ENCODE measurements around the gene POLR2B. TPM values are rescaled to one million over a fixed set of nuclear protein-coding genes. Genes with fewer than 3 reads are reported as not detected.
"Not testable (repeated sequence)": the region's sequence is repeated elsewhere in the genome, so short reads cannot be mapped to it uniquely, and the experiment has no call there.

POLR2B gene
- total and polyA plus RNA-seq, 9 donors, result 31.8 to 79.4 (median 62.3) TPM

- Histone ChIP-seq H3K27me3 (no peaks in the 10 kb centered on the region), H3K36me3 (no peaks in the 10 kb centered on the region), H3K4me3 (no peak overlapping the region), H3K9me3 (no peaks in the 10 kb centered on the region), H3K4me1 (ENCODE audit: insufficient read depth) (peaks cover 11% of the 10 kb centered on the region), H3K27ac (no peak overlapping the region)
- intact Hi-C loops (cut with DNase I), result no loop called here
- DNase-seq, result no peak
- 73 to 79% (median 75%) methylated on average over 14 of the region's 14 CpGs for WGBS, 3 donors
- no peak for TF ChIP-seq EP300 (IDR thresholded peaks at IDR 0.05)
- TF ChIP-seq POLR2A (IDR thresholded peaks at IDR 0.05), result no peak
- no peak for TF ChIP-seq CTCF (IDR thresholded peaks at IDR 0.05)
Observed at GRCh38 chr4:57055886-57056285, 77.2 kb downstream of the POLR2B start.

- Histone ChIP-seq H3K4me1 (ENCODE audit: insufficient read depth) (peaks cover 24% of the 10 kb centered on the region), H3K4me3 (no peak overlapping the region), H3K36me3 (no peaks in the 10 kb centered on the region), H3K9me3 (no peaks in the 10 kb centered on the region), H3K27ac (no peak overlapping the region), H3K27me3 (no peaks in the 10 kb centered on the region)
- TF ChIP-seq EP300 (IDR thresholded peaks at IDR 0.05) (no peak), CTCF (IDR thresholded peaks at IDR 0.05) (no peak), POLR2A (IDR thresholded peaks at IDR 0.05) (no peak)
- DNase-seq, result no peak
- intact Hi-C loops (cut with DNase I), result loop anchor here in 1 of 4 donors (5.0 kb wide), 1 partner anchor 47 kb away; no protein-coding TSS in a partner anchor
- 20 to 28% (median 21%) methylated on average over 6 of the region's 6 CpGs for WGBS, 3 donors
Observed at GRCh38 chr4:57059890-57060716, 81.4 kb downstream of the POLR2B start.

GRCh38 chr4:57060717-57061067, 82.0 kb downstream of the POLR2B start:
- H3K4me3 ChIP-seq, H3K36me3 ChIP-seq, H3K27me3 ChIP-seq, H3K27ac ChIP-seq, H3K9me3 ChIP-seq, DNase-seq: not testable (repeated sequence)
- H3K4me1 ChIP-seq (ENCODE audit: insufficient read depth), result peaks cover 26% of the 10 kb centered on the region
- 63 to 69% (median 68%) methylated on average over 6 of the region's 6 CpGs for WGBS, 3 donors
- intact Hi-C loops (cut with DNase I), result loop anchor here in 1 of 4 donors (5.0 kb wide), 1 partner anchor 47 kb away; no protein-coding TSS in a partner anchor

- no peaks in the 10 kb centered on the region for H3K27me3 ChIP-seq
- H3K36me3 ChIP-seq, result no peaks in the 10 kb centered on the region
- 35 to 42% (median 42%) methylated on average over 5 of the region's 5 CpGs for WGBS, 3 donors
- TF ChIP-seq EP300 (IDR thresholded peaks at IDR 0.05), result no peak
- TF ChIP-seq CTCF (IDR thresholded peaks at IDR 0.05), result no peak
- no peak for TF ChIP-seq POLR2A (IDR thresholded peaks at IDR 0.05)
- no peak overlapping the region for H3K4me3 ChIP-seq
- intact Hi-C loops (cut with DNase I), result loop anchor here in 1 of 4 donors (5.0 kb wide), 1 partner anchor 46 kb away; no protein-coding TSS in a partner anchor
- DNase-seq, result no peak
- H3K27ac ChIP-seq, result no peak overlapping the region
- H3K4me1 ChIP-seq (ENCODE audit: insufficient read depth), result peaks cover 31% of the 10 kb centered on the region
- no peaks in the 10 kb centered on the region for H3K9me3 ChIP-seq
Observed at GRCh38 chr4:57061395-57061794, 82.7 kb downstream of the POLR2B start.

- intact Hi-C loops (cut with DNase I), result loop anchor here in 1 of 4 donors (5.0 kb wide), 1 partner anchor 44 kb away; no protein-coding TSS in a partner anchor
- Histone ChIP-seq H3K4me1 (ENCODE audit: insufficient read depth) (peaks cover 24% of the 10 kb centered on the region), H3K36me3 (no peaks in the 10 kb centered on the region), H3K4me3 (no peak overlapping the region), H3K27ac (no peak overlapping the region), H3K9me3 (no peaks in the 10 kb centered on the region), H3K27me3 (no peaks in the 10 kb centered on the region)
- DNase-seq, result no peak
- WGBS, 3 donors, result 82 to 88% (median 86%) methylated on average over 1 of the region's 1 CpG
- no peak for TF ChIP-seq EP300 (IDR thresholded peaks at IDR 0.05)
- no peak for TF ChIP-seq POLR2A (IDR thresholded peaks at IDR 0.05)
- TF ChIP-seq CTCF (IDR thresholded peaks at IDR 0.05), result no peak
Observed at GRCh38 chr4:57063518-57063917, 84.8 kb downstream of the POLR2B start.
